ENCODE data around the gene GRK1.

The GRK1 gene

DNA sequence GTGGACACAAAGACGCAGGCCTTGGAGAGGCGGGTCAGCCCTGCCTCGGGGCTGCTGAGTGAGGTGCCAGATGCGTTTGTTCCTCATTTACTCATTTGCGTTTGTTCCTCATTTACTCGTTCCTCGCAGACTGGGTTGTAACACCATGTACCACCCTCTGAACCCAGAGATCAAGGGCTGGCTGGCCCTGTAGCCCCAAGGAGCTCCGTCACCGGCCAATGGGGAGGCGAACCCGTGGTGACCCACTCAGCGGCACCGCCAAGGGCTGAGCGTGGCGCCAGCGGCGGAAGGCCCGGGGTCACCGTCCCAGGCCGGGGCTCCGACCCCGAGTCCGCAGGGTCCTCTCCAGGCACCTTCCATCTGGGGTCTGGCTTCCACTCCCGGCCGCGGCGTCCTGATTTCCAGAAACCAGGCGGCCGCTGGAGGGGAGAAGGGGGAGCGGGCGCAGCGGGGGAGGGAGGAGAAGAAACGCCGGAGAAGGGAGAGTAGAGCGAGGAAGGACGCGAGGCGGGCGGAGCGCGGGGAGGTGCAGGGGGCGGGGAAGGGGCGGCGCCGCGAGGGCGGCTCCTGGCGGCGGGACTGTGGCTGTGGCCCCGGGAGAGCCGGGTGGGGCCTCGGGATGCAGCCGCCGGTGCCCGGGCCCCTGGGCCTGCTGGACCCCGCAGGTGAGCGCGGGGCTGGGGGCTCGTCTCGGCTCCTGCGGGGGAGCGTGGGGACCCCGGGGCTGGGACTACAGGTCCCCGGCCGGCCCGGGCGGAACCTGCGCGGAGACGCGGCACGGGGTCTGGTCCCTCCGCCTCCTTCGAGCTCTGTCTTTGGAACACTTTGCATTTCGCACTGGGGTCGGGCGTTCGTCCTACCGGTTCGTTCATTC, 91.9 kb downstream of the GRK1 start, which contains the start of gene TMEM255B:
TSS of gene TMEM255B (plus strand) at position 576 of the 874 bp plus-strand sequence. CDS start at position 620, 44 bp downstream.
- peak; percentile 43 to 59 for DNase-seq (ENCODE audit: low read depth in 2 of 2)

DNA sequence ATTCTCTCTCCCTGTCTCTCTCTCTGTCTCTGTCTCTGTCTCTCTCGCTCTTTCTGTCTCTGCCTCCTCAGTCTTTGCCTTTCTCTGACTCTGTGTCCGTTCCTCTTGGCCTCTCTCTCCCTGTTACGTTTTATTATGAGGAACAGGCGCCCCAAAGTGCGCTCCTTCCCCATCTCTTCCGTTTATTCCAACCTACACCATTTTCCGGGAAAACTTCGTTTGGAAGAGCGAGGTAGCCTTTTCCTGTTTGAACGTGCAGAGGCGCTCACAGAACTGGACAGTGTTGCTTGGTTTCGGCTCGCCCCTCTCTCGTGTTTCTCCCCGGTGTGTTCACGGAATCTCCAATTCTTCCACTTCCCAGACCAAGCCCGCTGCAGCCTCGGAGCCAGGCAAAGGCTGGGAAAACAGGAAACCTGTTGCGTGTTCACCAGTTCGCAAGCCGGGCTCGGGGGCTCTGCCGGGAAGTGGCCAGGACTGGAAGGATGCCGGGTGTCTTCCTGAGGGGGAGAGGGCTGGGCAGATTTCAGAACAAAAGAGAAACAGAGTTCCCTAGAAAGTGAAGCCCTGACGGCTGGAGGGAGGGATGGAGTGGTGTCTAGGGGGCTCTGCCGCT, 92.6 kb downstream of the GRK1 start:
- no peak for DNase-seq (ENCODE audit: low read depth in 2 of 2)

DNA sequence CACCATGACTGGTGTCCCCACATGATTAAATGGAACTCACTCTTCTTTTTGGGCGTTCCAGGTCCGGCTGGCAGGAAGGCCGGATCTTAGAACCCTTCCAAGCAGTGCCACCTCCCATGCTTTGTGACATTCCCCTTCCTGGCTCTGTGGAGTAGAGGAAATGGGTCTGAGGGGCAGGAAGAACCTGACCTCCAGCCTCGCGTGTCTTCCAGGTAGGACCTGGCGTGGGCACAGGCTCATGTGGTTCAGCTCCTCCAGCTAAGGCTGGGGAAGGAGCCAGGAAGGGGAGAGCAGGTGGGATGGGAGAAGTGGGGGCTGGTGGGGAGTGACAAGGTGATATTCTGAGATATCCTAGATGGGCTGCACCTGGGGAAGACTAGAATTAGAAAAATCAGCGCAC, 94.1 kb downstream of the GRK1 start:
- DNase-seq (ENCODE audit: low read depth in 2 of 2), result no peak

- no peak for DNase-seq (ENCODE audit: low read depth in 2 of 2)
Observed at GRCh38 chr13:113762075-113762474, 95.1 kb downstream of the GRK1 start.

GRCh38 chr13:113762538-113762937, 95.5 kb downstream of the GRK1 start:
- DNase-seq (ENCODE audit: low read depth in 2 of 2), result no peak

DNA sequence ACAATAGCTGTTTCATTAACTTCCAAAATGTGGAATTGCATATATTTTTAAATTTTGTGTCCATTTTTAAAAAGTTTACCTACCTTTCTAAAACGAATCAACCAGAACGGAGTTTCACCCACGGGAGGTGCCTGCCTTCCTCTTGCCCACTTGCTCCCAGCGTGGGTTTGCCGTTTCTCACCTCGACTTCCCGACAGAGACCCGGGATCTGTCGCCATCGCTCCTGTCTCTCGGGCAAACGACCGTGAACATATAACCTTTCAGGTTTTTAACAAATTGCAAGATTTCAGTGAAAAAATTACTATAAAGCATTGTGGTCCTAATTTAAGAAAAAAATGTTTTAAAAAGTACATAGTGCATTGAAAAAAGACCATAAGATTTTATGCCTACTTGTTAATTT, 96.2 kb downstream of the GRK1 start:
- DNase-seq (ENCODE audit: low read depth in 2 of 2), result no peak

- no peak for DNase-seq (ENCODE audit: low read depth in 2 of 2)
Observed at GRCh38 chr13:113763961-113764792, 97.2 kb downstream of the GRK1 start.

- no peak for DNase-seq (ENCODE audit: low read depth in 2 of 2)
Observed at GRCh38 chr13:113764793-113765563, 98.0 kb downstream of the GRK1 start.

- no peak for DNase-seq (ENCODE audit: low read depth in 2 of 2)
Observed at GRCh38 chr13:113765564-113765910, 98.5 kb downstream of the GRK1 start.

DNA sequence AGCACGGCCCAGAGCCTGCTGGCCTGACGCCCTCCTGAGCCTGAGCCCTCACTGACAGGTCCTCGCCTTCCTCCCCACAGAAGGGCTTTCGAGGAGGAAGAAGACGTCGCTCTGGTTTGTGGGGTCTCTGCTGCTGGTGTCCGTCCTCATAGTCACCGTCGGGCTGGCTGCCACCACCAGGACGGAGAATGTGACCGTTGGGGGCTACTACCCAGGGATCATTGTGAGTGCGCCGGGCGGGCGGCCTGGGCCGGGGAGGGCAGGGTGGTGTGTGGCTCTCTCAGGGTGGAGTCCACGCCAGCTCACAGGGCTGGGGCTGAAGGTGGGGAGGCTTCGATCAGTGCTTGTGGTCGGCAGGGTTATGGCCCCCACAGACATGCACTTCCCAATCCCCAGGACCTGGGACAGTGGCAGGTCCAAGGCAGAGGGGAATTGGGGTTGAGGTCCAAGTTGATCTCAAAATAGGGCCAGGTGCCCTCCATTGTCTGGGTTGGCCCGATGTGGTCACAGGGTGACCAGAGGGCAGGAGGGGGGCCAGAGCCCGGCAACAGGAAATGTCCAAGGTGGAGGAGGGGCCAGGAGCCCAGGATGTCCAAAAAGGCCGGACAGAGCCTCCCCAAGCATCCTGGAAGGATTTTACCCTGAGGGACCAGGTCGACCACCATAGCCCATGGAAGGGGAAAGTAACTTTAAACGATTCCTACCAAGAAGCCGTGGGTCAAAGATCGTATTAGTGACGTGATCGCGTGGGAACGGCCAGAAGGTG, 99.2 kb downstream of the GRK1 start:
- DNase-seq (ENCODE audit: low read depth in 2 of 2), result no peak

DNA sequence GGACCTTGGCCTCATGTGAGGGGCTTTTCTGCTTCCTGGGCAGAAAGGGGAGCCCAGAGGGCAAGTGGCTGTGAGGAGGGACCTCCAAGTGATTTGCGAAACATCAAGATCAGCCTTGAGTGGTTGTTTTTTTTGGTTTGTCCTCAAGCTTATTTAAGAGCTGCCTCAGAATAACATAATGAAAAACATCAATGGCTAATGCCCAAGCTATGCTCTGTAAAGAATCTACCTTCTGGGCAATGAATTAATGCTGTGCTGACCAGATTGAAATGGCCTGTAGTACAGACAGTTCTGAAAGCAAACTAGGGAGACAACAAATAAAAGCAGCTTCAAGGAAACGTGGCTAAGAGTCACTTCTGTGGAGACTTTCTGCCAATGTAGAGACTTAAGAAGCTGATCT, 100.3 kb downstream of the GRK1 start:
- DNase-seq (ENCODE audit: low read depth in 2 of 2), result no peak

GRCh38 chr13:113768018-113768905, 101.2 kb downstream of the GRK1 start:
- no peak for DNase-seq (ENCODE audit: low read depth in 2 of 2)

- DNase-seq (ENCODE audit: low read depth in 2 of 2), result no peak
Observed at GRCh38 chr13:113769106-113769505, 102.1 kb downstream of the GRK1 start.

DNA sequence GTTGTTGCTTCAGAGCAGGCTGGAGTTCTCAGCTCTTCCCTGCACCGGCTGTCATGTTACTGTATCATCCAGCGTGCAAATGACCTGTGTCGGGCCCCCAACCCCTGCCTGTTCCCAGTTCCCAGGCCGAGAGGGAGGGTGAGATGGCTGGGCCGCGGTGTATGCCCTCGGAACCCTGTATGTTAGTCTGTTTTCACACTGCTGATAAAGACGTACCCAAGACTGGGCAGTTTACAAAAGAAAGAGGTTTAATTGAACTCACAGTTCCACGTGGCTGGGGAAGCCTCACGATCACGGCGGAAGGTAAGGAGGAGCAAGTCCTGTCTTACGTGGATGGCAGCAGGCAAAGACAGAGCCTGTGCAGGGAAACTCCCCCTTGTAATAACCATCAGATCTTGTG, 102.9 kb downstream of the GRK1 start:
- DNase-seq (ENCODE audit: low read depth in 2 of 2), result no peak

GRCh38 chr13:113770441-113770840, 103.4 kb downstream of the GRK1 start:
- DNase-seq (ENCODE audit: low read depth in 2 of 2), result no peak

GRCh38 chr13:113770937-113771336, 103.9 kb downstream of the GRK1 start:
- DNase-seq (ENCODE audit: low read depth in 2 of 2), result no peak

- DNase-seq (ENCODE audit: low read depth in 2 of 2), result no peak
Observed at GRCh38 chr13:113771709-113772331, 104.8 kb downstream of the GRK1 start.

- DNase-seq (ENCODE audit: low read depth in 2 of 2), result no peak
Observed at GRCh38 chr13:113774177-113775107, 107.4 kb downstream of the GRK1 start.
